Neural progenitor cell (in vitro differentiated cells): ENCODE results near the gene TOR1A.

Source experiments
- CTCF ChIP-seq: fragments of 200-600 bp; sonication (generic); IDR thresholded peaks from 2 replicates; pipeline ENCODE4 v1.5.1; 2017; ENCODE audit warnings: antibody characterized with exemption, mild to moderate bottlenecking
- EZH2 ChIP-seq: fragments of 200-600 bp; sonication (generic); IDR thresholded peaks from 2 replicates; pipeline ENCODE4 v1.6.1; 2017; ENCODE audit warnings: antibody characterized with exemption, mild to moderate bottlenecking, moderate library complexity
- EZH2phosphoT487 ChIP-seq: fragments of 200-600 bp; sonication (generic); IDR thresholded peaks from 2 replicates; pipeline ENCODE4 v1.6.1; 2017; ENCODE audit warnings: antibody characterized with exemption

DNA sequence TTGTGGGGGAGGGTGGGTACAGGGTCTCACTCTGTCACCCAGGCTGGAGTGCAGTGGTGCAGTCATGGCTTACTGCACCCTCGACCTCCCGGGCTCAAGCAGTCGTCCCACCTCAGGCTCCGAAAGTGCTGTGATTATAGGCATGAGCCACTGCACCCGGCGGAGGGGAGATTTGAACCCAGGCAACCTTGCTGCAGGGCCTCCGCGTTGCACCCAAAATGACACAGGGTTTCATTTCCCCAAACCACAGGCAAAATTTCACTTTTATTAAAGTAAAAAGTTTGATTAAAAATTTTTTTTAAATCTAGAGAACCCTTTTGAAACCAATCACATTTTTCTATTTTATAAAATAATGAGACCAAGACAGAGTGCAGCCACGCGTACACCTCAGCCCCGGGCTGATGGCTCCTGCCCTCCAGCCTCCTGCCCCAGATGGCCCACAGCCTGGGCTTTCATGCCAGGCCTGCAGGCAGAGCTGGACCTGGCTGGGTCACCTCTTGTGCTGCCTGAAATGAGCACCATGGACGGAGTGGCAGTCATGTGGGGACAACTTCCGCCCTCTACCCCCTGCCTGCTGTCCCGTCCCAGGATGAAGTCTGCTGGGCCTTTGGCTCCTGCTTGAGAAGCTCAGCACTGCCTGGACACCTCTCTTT is 41.9 kb upstream of the TOR1A start:
- TF ChIP-seq CTCF (no peak), EZH2 (no peak), EZH2phosphoT487 (no peak)
